ENCODE data around the gene GPD2.

GPD2 gene

GRCh38 chr2:156437272-156437930 is 1.2 kb downstream of the GPD2 start:
- no peak for DNase-seq

GRCh38 chr2:156437931-156438410 is 1.8 kb downstream of the GPD2 start:
- DNase-seq, result no peak

DNA sequence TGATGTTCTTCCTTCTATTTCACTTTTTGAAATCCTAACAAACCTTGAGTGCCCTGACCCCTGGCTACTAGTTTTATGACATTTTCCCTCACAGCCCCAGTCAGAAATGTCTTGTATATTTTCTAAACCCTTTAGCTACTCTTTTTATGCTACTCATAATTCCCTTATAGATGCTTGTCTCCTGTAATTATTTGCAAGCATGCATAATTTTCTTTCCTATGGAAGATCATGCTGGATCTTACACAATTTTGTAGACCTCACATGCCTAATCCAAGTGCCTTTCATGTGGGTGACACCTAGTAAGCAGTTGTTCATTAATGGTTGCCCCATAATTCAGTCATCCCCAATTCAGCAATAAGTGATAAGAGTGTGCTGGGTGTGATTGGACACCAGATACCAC is 6.9 kb downstream of the GPD2 start:
- no peak for DNase-seq

DNA sequence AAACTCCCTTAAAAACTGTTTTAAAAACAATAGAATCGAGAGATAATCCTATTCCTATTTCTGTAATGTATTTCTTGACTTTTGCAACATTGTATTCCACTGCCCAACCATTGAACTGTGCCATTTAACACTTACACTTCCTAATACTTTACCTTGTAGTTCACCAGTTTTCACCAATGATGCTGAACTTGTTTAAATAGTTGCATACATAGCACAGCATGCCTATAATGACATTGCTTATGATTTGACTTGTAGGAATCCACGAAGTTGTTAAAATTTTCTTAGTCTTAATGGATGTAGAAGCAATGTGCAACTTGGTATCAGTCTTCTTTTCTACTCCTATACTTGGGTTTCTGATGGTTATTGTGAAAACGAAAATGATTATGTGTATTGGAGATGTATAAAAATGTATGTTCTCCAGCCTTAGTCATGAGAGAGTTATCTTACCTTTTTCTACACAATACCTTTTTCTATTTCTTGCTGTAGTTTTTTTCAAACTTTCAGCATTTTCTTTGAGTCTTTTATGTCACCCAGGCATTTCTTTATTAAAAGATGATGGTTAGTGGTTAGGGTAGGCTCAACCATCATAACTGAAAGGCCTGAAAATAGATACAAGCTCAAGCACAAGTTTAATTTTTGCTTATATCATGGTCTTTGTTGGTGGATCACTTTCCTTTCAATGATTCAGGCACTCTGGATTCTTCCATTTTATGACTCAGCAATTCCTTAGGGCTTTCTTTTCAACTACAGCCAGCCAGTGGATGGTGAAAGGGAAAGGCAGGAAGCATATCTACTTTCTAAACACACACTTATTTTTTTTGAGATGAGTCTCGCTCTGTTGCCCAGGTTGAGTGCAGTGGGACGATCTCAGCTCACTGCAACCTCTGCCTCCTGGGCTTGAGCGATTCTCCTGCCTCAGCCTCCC is 9.4 kb downstream of the GPD2 start:
- no peak for DNase-seq

GRCh38 chr2:156447761-156448160 is 11.6 kb downstream of the GPD2 start:
- no peak for DNase-seq

DNA sequence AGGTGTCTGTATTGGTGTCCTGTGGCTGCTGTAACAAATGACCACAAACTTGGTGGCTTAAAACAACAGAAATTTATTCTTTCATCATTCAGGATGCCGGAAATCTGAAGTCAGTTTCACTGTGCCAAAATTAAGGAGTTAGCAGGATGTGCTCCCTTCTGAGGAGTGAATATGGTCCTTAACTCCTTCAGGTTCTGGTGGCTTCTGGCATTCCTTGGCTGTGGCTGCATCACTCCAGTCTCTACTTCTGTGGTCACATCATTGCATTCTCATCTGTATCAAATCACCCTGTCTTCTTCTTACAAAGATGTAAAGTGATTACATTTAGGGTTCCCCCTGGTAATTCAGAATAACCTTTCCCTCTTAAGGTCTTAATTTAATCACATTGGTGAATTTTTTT is 12.6 kb downstream of the GPD2 start:
- DNase-seq, result no peak

DNA sequence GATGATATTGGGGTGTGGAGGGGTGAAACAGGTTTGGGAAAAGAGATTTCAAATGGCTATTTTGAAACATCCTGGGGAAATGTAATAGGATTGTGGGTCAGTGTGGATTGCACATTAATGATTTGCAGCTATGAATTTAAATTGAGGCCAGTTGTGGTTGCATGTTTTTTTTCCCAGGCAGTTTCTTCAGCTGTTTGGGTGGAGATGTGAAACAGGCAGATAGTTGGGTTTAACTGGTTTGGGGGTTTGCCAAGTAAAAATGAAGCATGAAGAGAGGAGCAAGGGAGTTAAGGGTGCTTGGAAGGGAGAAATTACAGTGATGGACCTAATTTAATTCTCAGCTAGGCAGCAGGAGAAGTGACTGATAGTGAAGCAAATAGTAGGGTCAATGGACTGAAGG is 16.8 kb downstream of the GPD2 start:
- no peak for DNase-seq

- DNase-seq, result no peak
Measured at GRCh38 chr2:156455361-156455975, 19.3 kb downstream of the GPD2 start.

DNA sequence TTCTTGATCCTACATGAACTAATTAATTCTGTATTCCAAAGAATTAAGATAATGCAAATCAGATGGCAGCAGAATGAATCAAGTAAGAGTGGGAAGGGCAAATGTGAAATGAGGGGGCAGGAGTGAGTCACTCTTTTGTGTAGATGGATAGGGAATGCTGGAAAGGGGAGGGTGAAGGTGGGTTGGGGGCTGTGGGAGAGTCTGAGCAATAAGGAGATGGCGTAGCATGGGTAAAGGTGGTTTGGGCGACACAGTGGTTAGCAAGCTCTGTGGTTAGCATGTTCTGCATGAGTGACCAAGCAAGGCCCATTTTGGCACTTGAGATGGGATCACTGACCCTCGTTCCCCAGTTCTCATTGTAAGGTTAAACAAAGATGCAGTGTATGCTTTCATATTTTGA is 20.4 kb downstream of the GPD2 start:
- DNase-seq, result no peak

DNA sequence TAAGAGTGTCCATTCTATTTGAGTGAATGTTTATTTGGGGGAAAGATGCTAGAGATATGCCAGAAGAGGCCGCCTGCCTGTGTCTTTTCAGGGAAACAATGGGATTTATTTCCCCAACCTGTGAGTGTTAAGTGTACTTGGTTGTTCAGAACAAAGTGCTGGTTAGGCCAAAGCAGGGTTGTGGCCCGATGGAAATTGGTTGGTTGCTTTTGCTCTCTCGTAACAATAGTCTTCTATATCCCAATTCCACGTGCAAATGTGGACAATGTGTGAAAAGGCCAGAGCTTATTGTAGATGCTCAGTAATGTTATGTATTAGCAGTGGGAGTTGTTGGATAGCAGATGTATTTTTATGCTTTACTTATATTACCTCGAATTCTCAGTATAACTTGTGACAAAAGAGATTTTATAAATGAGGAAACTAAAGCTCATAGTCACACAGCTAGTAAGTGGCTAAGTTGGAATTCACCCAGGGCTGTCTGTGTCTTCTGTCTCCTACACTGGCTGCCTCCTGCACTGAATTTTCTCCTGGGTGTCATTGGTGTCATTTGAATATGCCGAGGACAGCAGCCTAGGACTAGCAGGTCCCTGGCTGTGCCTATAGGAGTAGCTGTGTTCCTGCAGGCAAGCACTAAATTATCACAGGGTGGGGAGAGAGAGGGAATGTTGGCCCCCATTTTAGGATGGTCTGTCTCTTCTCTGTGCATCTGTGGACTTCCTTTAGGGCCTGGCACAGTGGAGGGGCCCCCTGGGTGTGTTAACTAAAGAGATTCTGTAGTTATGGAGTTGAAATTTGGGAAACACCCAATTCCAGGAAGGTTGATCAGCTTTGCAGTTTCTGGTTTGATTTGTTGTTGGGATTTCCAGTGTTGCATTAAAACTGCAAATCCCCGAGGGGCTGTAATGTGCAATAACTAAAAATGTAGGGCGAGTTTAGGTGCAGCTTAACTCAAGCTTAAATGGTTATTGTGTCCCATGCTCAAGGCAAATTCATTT is 21.6 kb downstream of the GPD2 start:
- DNase-seq, result no peak

DNA sequence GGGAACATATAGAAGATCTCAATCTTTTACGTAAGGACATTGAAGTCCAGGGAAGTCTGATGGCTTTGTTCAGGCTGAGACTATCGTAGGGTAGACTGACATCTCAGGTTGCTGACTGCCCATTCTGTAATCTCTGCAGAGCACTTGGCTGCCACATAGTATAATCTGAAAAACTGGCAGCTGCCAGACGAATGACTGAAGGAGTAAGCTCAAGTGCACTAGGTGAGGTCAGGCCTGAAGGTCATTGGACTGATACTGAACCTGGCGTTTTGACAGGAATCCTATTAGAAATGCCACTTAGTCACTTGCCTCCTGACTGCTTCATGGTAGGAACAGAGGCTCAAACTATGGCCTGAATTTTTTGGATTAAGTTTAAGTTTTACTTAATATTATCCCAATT is 23.5 kb downstream of the GPD2 start:
- no peak for DNase-seq

DNA sequence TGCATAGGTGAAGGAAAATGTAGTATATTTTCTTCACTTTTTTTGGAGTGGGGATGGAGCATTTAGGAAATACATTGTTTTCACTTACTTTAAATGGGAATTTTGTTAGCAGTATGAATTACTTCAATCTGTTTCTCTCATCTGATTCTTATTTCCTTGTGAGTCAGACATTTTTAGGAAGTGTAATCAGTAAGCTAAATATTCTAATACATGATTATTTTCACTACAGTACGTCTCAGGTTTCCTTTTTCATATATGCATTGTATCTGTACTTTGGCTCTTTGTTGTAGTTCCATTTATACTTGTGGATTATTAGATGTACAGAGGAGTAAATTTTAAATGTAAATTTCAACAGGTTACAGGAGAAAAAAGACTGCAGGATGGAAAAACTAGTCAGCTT is 27.9 kb downstream of the GPD2 start:
- DNase-seq, result no peak

- DNase-seq, result no peak
Measured at GRCh38 chr2:156465573-156465972, 29.4 kb downstream of the GPD2 start.

DNA sequence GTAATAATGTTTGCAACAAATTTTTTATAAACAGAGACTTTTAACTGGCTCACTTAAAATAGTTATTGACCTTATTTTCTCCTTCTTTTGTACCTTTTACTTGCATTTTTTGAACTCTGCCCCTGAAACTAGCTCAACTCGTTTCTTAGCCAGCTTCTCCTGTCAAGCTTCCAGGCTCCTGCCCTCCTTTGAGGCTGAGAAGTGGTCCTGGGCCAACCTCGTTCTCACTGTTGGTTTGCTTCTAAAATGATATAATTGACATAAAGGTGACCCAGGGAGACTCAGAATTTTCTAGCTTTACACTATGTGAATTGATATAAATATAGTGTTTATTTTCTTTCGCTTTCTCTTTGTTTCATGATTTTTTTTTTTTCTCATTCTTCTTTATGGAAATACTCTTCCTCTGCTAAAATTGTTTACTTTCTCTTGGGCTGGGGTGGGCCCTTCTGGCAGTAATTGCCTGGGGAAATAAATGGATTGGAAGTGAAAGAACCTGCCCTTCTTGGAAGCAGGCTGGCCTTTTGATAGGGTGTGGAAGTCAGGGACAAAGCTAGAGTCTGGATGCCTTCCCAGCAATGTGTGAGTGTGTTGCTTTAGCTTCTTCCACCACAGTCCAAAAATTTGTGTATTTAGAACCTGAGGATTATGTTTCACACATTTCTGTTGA is 30.7 kb downstream of the GPD2 start:
- DNase-seq, result no peak

DNA sequence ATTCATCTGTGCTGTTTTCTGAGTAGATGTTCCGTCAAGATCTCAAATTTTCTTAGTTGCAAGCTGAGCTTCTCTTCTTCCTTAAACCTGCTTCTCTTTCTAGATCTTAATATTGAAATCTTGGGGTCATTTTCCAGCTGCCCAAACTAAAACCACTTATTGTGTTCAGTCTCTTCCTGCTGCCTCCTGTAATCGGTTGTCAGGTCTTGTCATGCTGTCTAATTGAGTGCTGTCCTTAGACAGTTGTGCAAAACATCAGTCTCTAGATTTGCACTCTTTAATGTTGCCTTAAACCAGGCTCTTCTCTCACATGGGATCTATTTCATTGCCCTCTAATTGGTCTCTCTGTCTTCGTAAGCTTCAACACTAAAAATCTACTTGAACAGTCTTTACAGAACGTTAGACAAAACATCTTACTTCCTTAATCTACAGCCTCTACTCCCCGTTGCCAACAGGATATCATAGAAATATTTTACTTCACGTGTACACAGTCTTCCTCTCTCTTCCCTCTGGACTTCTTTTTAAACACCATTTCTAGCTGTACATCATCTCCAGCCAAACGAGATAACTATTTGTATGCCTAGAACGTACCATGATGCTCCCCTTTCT is 34.9 kb downstream of the GPD2 start:
- DNase-seq, result no peak

DNA sequence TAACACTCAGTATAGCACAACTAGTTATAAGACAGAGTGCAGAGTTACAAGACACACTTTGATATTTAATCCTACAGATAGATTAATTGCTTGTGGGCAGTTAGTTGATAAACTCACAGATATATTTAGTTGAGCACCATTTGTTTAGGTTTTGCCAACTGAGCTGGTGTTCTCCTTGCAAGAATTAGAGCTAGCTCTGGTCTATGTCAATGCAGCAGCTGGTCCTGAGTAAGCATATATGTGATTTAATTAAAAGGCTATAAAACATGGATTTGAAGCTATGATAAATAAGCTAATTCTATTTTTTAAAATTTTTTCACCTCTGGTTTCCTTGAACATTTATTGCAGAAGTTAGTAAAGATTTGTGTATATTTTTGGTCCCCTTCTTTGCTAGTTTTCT is 35.6 kb downstream of the GPD2 start:
- DNase-seq, result no peak

- no peak for DNase-seq
Measured at GRCh38 chr2:156472686-156473085, 36.5 kb downstream of the GPD2 start.

DNA sequence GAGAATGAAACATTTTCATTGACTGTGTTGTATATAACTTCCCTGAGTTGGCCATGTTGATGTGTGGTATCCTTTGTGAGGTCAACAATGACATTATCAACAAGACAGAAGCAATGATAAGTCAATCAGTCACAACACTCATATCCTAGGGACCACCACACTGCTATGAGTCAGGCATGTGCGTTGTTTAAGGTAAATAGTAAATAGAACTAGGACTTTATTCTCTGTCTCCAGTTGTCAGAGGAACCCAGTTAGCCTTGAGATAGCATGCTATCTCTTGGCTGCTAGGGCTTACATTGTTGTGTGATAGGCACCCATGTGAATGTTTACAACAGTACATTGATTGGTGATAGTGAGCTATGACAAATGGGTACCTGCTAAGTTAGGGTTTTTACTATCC is 37.3 kb downstream of the GPD2 start:
- DNase-seq, result no peak

- DNase-seq, result no peak
Measured at GRCh38 chr2:156474401-156474800, 38.2 kb downstream of the GPD2 start.

- DNase-seq, result no peak
Measured at GRCh38 chr2:156476021-156476849, 40.1 kb downstream of the GPD2 start.

- no peak for DNase-seq
Measured at GRCh38 chr2:156476850-156477206, 40.6 kb downstream of the GPD2 start.
